ENCODE measurements around the gene VWA1.
"Not testable (repeated sequence)": the region's sequence is repeated elsewhere in the genome, so short reads cannot be mapped to it uniquely, and the experiment has no call there.

Gene VWA1

DNA sequence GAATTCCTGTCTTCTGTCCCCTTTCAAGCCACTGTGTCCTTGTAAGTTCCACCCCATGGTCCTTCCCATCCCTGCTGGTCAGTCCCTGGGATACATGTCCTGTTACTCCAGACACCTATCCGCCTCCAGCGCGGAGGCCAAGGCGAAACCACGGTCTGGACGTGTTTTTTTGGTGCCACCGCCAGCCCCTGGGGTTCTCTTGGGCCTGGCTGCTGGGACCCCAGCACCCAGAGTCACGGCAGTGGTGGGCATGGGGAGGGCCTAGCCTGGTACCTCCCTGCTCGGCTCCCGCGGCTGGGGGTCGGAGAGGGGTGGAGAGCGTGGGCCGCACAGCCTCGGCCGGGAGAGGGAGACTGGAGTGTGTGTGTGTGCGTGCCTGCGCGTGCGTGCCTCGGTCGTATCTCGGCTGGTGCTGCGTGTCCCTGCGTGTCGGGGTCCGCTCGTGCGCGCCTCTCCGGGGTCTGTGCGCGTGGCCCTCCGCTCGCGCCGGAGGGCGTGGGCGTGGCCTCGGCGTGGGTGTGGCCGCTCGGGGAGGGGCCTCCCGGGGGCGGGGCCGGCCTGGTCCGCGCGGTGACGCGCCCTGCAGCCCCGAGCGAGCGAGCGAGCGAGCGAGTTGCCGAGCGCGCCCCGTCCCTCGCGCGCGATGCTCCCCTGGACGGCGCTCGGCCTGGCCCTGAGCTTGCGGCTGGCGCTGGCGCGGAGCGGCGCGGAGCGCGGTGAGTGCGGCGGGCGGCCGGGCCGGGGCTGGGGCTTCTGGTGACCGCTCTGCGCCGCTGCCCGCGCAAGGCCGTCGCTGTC is at the start of gene VWA1:
TSS of gene VWA1 (plus strand) at position 585 of the 798 bp plus-strand sequence. CDS start at position 644, 59 bp downstream.
- no peak for DNase-seq

DNA sequence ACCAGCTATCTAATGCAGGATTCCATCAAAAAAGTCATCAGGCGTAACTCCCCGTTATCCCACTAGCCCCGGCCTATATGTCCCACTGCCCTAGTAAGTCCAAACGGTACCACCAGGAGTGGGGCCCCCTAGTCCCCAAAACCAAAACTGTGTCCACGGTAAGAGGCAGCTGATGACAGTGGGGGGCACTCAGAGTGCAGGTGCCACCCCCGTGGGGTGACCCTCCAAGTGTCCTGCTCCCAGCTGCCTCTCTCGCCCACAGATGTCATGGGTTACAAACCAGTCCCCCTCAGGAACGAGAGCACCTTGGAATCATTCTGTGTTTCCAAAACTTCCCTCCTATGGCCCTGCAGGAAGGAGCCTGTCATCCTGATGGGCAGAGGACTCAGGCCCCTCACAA is 49.6 kb upstream of the VWA1 start:
- no peak for DNase-seq

DNA sequence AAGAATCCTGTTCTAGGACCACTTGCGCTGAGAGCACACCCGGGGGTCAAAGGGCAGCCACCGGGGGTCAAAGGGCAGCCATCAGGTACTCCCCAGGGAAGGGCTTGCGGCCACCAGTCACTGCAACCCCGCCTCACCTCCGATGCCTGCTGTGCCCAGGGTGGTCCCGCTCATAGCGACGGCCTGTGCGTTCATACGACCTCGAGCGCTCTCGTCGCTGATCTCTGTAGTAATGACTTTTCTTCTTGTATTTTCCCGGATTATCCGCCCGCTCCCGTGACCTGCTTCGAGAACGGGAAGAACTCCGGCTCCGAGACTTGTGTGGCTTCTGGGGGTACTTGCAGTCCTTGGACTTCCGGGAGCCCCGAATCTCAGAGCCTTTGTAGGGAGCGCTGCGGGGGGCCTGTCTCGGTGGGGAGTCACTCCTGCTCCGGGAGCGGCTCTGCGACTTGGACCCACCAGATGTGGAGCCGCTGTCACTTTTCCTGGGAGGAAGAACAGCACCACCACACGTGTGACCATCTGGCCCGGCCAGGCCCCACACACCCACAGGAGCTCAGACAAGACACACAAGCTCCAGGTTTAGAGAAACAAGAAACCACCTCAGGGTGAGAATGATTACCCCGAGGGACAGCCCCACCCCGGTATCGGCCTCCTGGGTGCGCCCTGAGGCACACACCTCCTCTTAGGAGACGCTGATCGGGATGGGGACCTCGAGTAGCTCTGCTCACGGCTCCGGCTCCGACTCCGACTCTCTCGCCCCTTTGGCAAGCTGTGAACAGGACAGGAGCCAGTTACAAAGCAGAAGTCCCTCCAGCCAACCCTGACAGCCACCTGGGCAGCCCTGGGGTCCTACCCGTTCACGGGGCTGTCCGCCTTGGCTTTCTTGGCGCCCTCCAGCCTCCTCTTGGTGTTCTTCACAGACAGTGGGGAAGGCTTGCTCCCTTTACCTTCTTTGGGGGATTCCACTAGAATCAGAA is 48.1 kb upstream of the VWA1 start:
- DNase-seq = no peak

DNA sequence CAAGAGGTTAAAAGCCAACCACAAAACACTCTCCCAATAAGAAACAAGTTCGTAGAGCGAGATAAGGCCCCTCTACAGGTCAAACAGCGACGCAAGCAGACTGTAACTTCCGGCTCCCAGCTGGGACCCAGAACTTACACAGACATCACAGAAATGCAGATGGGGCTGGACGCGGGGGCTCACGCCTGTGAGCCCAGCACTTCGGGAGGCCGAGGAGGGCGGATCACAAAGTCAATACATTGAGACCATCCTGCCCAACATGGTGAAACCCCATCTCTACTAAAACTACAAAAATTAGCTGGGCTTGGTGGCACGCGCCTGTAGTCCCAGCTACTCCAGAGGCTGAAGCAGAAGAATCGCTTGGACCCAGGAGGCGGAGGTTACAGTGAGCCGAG is 47.4 kb upstream of the VWA1 start:
- DNase-seq = no peak

DNA sequence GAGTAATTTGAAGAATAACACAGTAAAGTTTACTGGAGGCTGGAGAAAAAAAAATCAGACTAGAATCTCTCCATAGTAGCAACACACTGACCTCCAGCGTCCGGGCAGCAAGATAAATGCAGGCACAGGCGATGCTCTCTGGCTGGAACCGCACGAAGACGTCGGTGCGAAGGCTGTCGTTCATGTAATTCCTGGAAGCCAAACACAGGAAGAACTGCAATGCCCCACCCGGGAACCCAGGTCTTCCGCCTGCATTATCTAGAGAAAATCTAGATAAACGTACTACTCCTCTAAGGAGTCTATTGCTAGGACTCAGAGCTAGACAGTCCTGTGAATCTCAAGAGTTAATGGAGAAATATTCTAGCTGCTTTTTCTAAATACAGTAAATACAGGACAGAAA is 44.8 kb upstream of the VWA1 start:
- no peak for DNase-seq

DNA sequence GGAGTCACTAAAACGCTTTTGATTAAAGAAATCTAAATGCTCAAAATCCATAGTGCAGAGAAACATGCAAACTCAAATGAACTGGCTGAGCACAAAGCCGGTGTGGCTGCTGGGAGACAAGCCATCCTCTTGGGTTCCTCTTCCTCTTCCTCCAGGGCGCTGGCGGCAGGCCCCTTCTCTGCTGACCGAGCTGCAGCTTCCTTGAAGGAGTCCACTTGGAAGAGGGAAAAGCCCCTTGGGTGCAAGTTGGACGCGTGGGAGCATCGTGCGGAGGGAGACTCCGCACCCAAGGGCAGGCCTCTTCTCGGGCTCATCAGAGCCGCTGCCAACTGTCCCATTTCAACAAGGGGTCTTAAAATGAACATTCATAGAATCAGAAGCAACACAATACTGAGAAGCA is 44.3 kb upstream of the VWA1 start:
- DNase-seq = no peak

- no peak for DNase-seq
These were observed 42.5 kb upstream of the VWA1 start for GRCh38 chr1:1393014-1393413.

- no peak for DNase-seq
These were observed 42.1 kb upstream of the VWA1 start for GRCh38 chr1:1393428-1393827.

- DNase-seq = no peak
These were observed 41.4 kb upstream of the VWA1 start for GRCh38 chr1:1394116-1394515.

- DNase-seq = no peak
These were observed 40.3 kb upstream of the VWA1 start for GRCh38 chr1:1395166-1395565.

DNA sequence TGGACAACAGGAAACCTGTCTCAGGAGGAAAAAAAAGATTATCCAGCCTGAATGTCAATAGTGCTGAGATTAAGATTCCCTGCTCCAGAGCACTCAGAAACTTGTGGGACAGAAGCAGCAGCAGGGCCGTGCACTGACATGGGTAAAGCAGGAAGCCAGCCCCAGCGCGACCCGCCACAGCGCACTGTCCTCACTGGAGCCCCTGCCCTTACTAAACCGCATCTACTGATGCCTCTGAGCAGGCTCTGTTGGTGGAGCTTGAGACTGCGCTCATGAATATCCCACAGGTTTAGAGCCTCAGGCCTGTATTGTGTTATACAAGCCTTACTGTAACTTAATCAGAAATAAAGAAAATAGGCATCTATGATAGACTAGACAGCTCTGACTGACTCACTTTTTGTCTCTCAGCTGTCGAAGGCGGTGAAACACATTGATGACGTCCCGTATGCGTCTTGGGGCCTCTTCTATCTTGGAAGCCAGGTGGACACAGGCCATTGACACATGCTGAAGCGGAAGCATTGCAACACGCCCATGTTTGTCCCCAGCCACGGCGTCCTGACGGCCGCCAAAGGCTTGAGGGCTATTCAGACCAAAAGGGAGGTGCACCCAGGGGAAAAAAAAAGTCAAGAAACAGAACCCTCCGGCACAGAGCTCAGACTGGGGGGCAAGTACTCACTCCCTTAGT is 37.5 kb upstream of the VWA1 start:
- DNase-seq = no peak

DNA sequence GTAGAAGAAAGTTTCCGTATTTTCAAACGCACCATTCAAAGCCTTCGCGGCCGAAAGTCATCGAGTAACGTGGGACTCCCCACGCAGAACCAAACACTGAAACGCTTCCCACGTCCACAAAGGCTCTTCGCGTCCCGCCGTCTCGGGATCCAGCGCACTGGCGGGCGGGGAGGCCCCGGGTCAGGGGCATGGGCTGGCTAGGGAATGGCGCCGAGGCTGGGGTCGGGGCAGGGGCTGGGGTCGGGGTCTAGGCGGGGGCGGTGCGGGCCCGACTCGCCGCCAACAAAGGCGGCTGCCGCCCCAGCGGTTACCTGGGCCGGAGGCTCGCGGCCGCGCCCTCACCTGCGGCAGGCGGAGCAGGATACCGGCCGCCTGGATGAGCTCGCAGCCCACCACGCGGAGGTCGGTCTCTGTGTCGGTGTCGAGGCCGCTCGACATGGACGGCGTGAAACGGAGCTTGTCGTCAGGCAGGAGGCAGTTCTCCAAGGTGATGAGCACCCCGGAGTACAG is 36.8 kb upstream of the VWA1 start:
- DNase-seq = no peak

DNA sequence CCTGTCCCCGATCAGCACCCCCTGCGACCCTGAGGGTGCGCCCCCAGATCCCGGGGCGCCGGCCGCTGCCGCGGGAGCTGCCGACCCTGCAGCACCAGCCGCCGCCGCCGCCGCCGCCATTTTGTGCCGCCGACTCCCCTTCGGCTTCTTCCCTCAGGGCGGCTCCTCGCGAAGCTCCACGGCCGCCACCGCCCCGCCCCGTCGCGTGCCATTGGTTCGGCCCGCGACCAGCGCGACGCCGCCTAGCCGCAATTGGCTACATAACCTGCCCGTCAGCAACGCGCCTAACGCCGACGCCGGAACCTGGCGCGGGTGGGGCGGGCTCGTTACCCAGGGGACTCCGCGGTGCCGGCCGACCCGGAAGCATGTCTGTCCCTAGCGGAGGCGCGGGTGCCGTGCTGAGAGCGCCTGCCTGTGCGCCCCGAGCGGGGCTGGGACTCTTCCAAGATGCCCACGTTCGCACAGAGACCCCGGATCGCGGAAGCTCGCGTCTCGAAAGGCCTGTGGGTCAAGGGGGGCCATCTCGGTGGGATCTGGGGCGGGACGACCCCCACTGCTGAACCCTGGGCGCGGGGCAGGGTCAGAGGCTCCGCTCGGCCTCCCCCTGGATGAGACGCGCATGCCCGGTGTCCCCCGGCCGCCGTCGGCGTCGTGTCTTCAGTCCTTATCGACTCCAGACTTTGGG is 36.2 kb upstream of the VWA1 start, which contains the start of gene CCNL2:
TSS of gene CCNL2 (minus strand) at position 149 of the 685 bp plus-strand sequence. CDS start at position 120, 29 bp downstream.
- peak; percentile 88 for DNase-seq

DNA sequence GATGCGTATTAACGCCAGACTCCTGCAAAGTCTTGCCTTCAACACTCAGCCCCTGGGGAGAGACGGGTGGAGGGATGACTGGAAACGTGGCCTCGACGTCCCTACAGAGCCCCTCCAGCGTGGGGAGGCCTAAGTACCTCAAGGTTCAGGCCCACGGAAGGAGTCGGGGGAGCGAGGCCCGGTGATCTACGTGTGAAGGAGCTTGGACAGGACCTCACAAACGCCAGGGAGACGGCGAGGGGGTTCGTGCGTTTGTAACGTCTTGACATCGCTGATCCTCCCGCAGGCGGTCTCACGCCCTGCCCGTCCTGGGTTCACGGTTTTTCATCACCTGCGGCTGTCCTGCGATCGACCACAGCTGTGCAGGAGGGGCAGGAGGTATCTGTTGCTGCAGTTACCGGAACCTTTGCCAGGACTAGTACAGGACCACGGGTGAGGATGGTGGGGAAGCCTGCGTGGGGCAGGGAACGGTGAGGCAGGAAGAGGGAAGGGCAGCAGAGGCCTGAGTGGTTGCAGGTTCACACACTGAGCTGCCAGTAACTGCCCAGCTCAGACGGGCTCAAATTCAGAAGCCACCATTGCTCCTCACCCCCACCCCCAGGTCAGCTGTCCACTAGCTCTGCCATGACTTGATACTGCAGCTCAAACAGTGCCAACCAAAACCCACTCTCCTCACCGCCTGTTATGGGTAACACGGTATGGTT is 35.5 kb upstream of the VWA1 start:
- no peak for DNase-seq

GRCh38 chr1:1400576-1401456 is 34.7 kb upstream of the VWA1 start:
- no peak for DNase-seq

- DNase-seq = no peak
These were observed 34.0 kb upstream of the VWA1 start for GRCh38 chr1:1401457-1402010.

DNA sequence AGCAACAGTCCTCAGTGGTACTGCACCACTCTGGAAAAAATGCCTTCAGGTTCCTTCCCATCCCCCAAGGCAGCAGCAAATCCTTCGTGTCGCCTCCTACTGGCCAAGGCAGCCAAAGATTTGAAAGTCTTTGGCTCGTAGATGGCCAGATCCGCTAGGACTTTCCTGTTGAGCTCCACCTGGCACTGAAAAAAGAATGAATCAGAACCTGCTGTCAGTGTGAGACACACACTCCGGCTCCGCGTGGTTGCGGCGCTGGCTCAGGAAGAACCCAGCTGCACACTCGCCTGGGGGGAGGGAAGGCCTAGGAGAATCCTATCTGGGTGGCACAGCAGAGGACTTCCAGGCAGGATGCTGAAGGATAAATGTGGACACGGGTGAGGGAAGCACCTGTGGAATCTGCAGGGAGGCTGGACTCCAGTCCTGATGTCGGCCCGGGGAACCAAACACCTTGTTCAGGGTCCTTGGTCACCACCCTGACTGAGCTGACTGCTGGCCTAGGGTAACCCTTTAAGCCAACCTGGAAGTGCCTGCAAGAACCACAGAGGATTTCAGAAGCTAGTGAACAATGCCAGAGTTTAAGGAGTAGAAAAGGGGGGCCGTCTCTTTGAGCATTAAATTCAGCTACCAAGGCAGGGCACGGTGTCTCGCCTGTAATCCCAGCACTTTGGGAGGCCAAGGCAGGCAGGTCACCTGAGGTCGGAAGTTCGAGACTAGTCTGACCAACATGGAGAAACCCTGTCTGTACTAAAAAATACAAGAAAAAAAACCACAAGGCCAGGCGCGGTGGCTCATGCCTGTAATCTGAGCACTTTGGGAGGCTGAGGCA is 33.2 kb upstream of the VWA1 start:
- DNase-seq = peak; percentile 61

- DNase-seq = not testable (repeated sequence)
These were observed 32.5 kb upstream of the VWA1 start for GRCh38 chr1:1402901-1403392.

GRCh38 chr1:1403653-1404052 is 31.8 kb upstream of the VWA1 start:
- no peak for DNase-seq
